ENCODE measurements around the gene SUPT3H. TPM values are rescaled to one million over a fixed set of nuclear protein-coding genes. Genes with fewer than 3 reads are reported as not detected.

SUPT3H gene
- total and polyA plus RNA-seq, 2 of the 13 experiments (the other 11 are each of a cell fraction or from before 2014, with no cell fraction given): 11.9 to 36.1 TPM

GRCh38 chr6:44920952-44921491 is 456.7 kb downstream of the SUPT3H start (continued):
- peak; percentile 84; the same call in 1 of the 2 replicates for TF ChIP-seq AHDC1 (CRISPR knock-in tag; IDR thresholded peaks at IDR 0.05; ENCODE audit: borderline replicate concordance)
- TF ChIP-seq RELA (CRISPR knock-in tag; IDR thresholded peaks at IDR 0.05): no peak
- 0 out of 2 replicates have a peak, but pooled peaks have one; percentile 41 for TF ChIP-seq SNAPC2 (CRISPR knock-in tag; IDR thresholded peaks at IDR 0.05)
- no peak for TF ChIP-seq TBL1XR1 (IDR thresholded peaks at IDR 0.05; ENCODE audit: borderline replicate concordance, low read length, partially characterized antibody)
- TF ChIP-seq MEF2D (CRISPR knock-in tag; IDR thresholded peaks at IDR 0.05): peak; percentile 90
- no peak for TF ChIP-seq THRA (CRISPR knock-in tag; IDR thresholded peaks at IDR 0.05; ENCODE audit: borderline replicate concordance)
- no peak for TF ChIP-seq MAFF (IDR thresholded peaks at IDR 0.05; ENCODE audit: low read depth, low read length)
- TF ChIP-seq ZSCAN9 (CRISPR knock-in tag; IDR thresholded peaks at IDR 0.05; ENCODE audit: borderline replicate concordance): 0 out of 2 replicates have a peak, but pooled peaks have one; percentile 16
- no peak for TF ChIP-seq AGO2 (optimal IDR thresholded peaks at IDR 0.05; ENCODE audit: low read depth, low read length)
- no peak for TF ChIP-seq NBN (conservative IDR thresholded peaks at IDR 0.05)
- 0 out of 2 replicates have a peak, but pooled peaks have one; percentile 29 for TF ChIP-seq THAP11 (CRISPR knock-in tag; IDR thresholded peaks at IDR 0.05)
- no peak for TF ChIP-seq ZNF691 (CRISPR knock-in tag; IDR thresholded peaks at IDR 0.05; ENCODE audit: borderline replicate concordance, low read depth)
- TF ChIP-seq MNT (IDR thresholded peaks at IDR 0.05): peak; percentile 96
- no peak for TF ChIP-seq ZBTB34 (CRISPR knock-in tag; IDR thresholded peaks at IDR 0.05)
- no peak for TF ChIP-seq ZNF33B (CRISPR knock-in tag; IDR thresholded peaks at IDR 0.05)
- TF ChIP-seq KDM6A (CRISPR knock-in tag; IDR thresholded peaks at IDR 0.05; ENCODE audit: low read depth): peak; percentile 81
- TF ChIP-seq ATM (IDR thresholded peaks at IDR 0.05; ENCODE audit: borderline replicate concordance): no peak
- TF ChIP-seq ZNF451 (CRISPR knock-in tag; IDR thresholded peaks at IDR 0.05): no peak

All from HepG2 (cell line).